Measurements from ENCODE around the gene PCDH15.

GRCh38 chr10:54613162-54613561 is 187.9 kb downstream of the PCDH15 start:
- TF ChIP-seq CTCF (conservative IDR thresholded peaks at IDR 0.05; ENCODE audit: low read length) (no peak), EZH2phosphoT487 (IDR thresholded peaks at IDR 0.05; ENCODE audit: borderline replicate concordance) (no peak)

Data from Loucy (cell line).